GM12878 (cell line): ENCODE data around the gene IQGAP2. TPM values are rescaled to one million over a fixed set of nuclear protein-coding genes. Genes with fewer than 3 reads are reported as not detected.

Experiments
- CEBPB ChIP-seq, 2 experiments: fragments of 150-350 bp in 1 of 2; IDR thresholded peaks; 2 replicates each; pipeline ENCODE4 v1.6.1; 2012 to 2014; ENCODE audit warnings: low read depth in 2 of 2, low read length in 2 of 2, borderline replicate concordance in 1 of 2, inconsistent platforms in 1 of 2
- EGR1 ChIP-seq, 2 experiments: IDR thresholded peaks; 1 replicate in 1 of 2; 2 replicates in 1 of 2; pipeline ENCODE4 v1.6.1; 2011 to 2012; ENCODE audit warnings: low read depth in 2 of 2, low read length in 2 of 2, borderline replicate concordance in 1 of 2, mild to moderate bottlenecking in 1 of 2, moderate library complexity in 1 of 2
- HCFC1 ChIP-seq: fragments of 150-350 bp; IDR thresholded peaks from 2 replicates; pipeline ENCODE4 v1.6.1; 2014; ENCODE audit warnings: low read length
- IKZF1 ChIP-seq: fragments of 450-650 bp; conservative IDR thresholded peaks from 2 replicates; pipeline ENCODE4 v1.6.1; 2017; ENCODE audit warnings: antibody characterized with exemption, mild to moderate bottlenecking
- RAD21 ChIP-seq: IDR thresholded peaks from 2 replicates; pipeline ENCODE4 v1.6.1; 2011; ENCODE audit warnings: mild to moderate bottlenecking, low read depth, low read length, moderate library complexity; ENCODE audit not compliant: insufficient read depth
- SMARCA5 ChIP-seq: fragments of 450-650 bp; IDR thresholded peaks from 2 replicates; pipeline ENCODE4 v1.6.1; 2017; ENCODE audit warnings: mild to moderate bottlenecking
- SRF ChIP-seq, 2 experiments: IDR thresholded peaks; 2 replicates each; pipeline ENCODE4 v1.6.1; 2011; ENCODE audit warnings: low read depth in 2 of 2, low read length in 2 of 2, mild to moderate bottlenecking in 1 of 2, moderate library complexity in 1 of 2
- ZNF384 ChIP-seq: IDR thresholded peaks from 2 replicates; pipeline ENCODE4 v1.6.1; 2012; ENCODE audit warnings: low read depth, mild to moderate bottlenecking, low read length, improper control_type of control experiment, borderline replicate concordance
- polyA plus RNA-seq, 11 experiments: library from polyadenylated mRNA; depleted of rRNA in 4 of 11; unstranded in 6 of 11; stranded (reverse) in 5 of 11; fragments of >200 nt; fragmentation: Nextera tagmentation in 4 of 11; fragmentation: Illumina TruSeq in 1 of 11; extraction: Ambion mirVana in 4 of 11; extraction: Trizol in 1 of 11; gene quantifications; 1 replicate in 1 of 11; 2 replicates in 10 of 11; pipeline versions ENCODE4 v1.2.1 to v1.2.3, GENCODE V29; 2011 to 2016; ENCODE audit warnings: inconsistent platforms in 2 of 11, missing spikeins in 2 of 11, low read depth in 1 of 11
- total RNA-seq, 4 experiments: library from RNA; depleted of rRNA in 3 of 4; stranded (reverse); fragments of >200 nt in 3 of 4; fragmentation: Illumina TruSeq in 1 of 4; extraction: Trizol in 1 of 4; gene quantifications; 2 replicates each; pipeline versions ENCODE4 v1.2.1 to v1.2.3, GENCODE V29; 2013 to 2021
- TF ChIP-seq, protein P1 (sequence below): fragments of 450-650 bp; IDR thresholded peaks from 2 replicates; pipeline ENCODE4 v1.6.1; 2016; ENCODE audit warnings: mild to moderate bottlenecking, moderate library complexity, borderline replicate concordance
- TF ChIP-seq, protein P2 (sequence below): fragments of 450-650 bp; IDR thresholded peaks from 2 replicates; pipeline ENCODE4 v1.6.1; 2017; ENCODE audit warnings: mild to moderate bottlenecking, moderate library complexity
- TF ChIP-seq, protein P3 (sequence below): fragments of 450-650 bp; IDR thresholded peaks from 2 replicates; pipeline ENCODE4 v1.6.1; 2017; ENCODE audit warnings: low read depth, mild to moderate bottlenecking, moderate library complexity

IQGAP2 gene
- total and polyA plus RNA-seq, 10 of the 15 experiments (the other 5 are each of a cell fraction or from before 2014, with no cell fraction given): 14.5 to 41.4 (median 21.8) TPM

DNA sequence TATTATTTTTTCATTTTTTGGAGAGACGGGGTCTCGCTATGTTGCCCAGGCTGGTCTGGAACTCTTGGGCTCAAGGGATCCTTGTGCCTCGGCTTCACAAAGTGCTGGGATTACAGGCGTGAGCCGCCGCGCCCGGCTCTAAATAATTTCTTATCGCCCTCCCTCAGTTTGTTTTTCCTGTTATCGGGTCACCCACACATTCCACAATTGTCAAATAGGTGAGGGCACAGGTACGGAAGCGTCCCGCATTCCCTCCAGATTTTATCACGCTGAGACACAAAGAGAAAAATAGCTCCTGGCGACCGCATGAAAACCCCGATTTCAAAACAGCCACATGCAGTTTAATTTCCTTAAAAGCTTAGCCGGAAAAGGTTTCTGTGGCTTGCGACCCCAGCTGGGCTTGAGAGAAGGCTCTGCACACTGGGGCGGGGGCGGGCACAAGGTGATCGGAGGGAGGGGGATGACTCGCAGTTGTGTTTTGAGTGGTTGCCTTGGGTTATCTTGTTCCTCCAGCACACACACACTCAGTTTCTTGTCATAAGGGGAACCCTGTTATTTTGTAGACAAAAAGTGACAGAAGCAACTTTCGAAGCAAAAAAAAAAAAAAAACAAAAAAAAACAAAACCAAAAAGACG, 717 bp upstream of the IQGAP2 start (continued):
- TF ChIP-seq, protein P1, sequence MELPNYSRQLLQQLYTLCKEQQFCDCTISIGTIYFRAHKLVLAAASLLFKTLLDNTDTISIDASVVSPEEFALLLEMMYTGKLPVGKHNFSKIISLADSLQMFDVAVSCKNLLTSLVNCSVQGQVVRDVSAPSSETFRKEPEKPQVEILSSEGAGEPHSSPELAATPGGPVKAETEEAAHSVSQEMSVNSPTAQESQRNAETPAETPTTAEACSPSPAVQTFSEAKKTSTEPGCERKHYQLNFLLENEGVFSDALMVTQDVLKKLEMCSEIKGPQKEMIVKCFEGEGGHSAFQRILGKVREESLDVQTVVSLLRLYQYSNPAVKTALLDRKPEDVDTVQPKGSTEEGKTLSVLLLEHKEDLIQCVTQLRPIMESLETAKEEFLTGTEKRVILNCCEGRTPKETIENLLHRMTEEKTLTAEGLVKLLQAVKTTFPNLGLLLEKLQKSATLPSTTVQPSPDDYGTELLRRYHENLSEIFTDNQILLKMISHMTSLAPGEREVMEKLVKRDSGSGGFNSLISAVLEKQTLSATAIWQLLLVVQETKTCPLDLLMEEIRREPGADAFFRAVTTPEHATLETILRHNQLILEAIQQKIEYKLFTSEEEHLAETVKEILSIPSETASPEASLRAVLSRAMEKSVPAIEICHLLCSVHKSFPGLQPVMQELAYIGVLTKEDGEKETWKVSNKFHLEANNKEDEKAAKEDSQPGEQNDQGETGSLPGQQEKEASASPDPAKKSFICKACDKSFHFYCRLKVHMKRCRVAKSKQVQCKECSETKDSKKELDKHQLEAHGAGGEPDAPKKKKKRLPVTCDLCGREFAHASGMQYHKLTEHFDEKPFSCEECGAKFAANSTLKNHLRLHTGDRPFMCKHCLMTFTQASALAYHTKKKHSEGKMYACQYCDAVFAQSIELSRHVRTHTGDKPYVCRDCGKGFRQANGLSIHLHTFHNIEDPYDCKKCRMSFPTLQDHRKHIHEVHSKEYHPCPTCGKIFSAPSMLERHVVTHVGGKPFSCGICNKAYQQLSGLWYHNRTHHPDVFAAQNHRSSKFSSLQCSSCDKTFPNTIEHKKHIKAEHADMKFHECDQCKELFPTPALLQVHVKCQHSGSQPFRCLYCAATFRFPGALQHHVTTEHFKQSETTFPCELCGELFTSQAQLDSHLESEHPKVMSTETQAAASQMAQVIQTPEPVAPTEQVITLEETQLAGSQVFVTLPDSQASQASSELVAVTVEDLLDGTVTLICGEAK: peak; percentile 41; the same call in 1 of the 2 replicates
- TF ChIP-seq IKZF1 (peak; percentile 3), SMARCA5 (no peak), ZNF384 (peak; percentile 87; the same call in 1 of the 2 replicates), RAD21 (no peak), EGR1 (IDR thresholded peaks at IDR 0.05; ENCODE audit: borderline replicate concordance in 1 of 2, low read depth in 2 of 2, low read length in 2 of 2) (peak in 1 of 2 experiments; percentile 88; a peak in 2 of 3 replicates), CEBPB (IDR thresholded peaks at IDR 0.05; ENCODE audit: borderline replicate concordance in 1 of 2, low read depth in 2 of 2, low read length in 2 of 2) (0 out of 4 replicates have a peak, but pooled peaks of 1 of the 2 experiments have one; percentile 31), SRF (IDR thresholded peaks at IDR 0.05; ENCODE audit: low read depth in 2 of 2, low read length in 2 of 2) (peak in 1 of 2 experiments; percentile 86; a peak in 2 of 4 replicates), HCFC1 (no peak)
- TF ChIP-seq, protein P2, sequence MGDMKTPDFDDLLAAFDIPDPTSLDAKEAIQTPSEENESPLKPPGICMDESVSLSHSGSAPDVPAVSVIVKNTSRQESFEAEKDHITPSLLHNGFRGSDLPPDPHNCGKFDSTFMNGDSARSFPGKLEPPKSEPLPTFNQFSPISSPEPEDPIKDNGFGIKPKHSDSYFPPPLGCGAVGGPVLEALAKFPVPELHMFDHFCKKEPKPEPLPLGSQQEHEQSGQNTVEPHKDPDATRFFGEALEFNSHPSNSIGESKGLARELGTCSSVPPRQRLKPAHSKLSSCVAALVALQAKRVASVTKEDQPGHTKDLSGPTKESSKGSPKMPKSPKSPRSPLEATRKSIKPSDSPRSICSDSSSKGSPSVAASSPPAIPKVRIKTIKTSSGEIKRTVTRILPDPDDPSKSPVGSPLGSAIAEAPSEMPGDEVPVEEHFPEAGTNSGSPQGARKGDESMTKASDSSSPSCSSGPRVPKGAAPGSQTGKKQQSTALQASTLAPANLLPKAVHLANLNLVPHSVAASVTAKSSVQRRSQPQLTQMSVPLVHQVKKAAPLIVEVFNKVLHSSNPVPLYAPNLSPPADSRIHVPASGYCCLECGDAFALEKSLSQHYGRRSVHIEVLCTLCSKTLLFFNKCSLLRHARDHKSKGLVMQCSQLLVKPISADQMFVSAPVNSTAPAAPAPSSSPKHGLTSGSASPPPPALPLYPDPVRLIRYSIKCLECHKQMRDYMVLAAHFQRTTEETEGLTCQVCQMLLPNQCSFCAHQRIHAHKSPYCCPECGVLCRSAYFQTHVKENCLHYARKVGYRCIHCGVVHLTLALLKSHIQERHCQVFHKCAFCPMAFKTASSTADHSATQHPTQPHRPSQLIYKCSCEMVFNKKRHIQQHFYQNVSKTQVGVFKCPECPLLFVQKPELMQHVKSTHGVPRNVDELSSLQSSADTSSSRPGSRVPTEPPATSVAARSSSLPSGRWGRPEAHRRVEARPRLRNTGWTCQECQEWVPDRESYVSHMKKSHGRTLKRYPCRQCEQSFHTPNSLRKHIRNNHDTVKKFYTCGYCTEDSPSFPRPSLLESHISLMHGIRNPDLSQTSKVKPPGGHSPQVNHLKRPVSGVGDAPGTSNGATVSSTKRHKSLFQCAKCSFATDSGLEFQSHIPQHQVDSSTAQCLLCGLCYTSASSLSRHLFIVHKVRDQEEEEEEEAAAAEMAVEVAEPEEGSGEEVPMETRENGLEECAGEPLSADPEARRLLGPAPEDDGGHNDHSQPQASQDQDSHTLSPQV: no peak
- TF ChIP-seq, protein P3, sequence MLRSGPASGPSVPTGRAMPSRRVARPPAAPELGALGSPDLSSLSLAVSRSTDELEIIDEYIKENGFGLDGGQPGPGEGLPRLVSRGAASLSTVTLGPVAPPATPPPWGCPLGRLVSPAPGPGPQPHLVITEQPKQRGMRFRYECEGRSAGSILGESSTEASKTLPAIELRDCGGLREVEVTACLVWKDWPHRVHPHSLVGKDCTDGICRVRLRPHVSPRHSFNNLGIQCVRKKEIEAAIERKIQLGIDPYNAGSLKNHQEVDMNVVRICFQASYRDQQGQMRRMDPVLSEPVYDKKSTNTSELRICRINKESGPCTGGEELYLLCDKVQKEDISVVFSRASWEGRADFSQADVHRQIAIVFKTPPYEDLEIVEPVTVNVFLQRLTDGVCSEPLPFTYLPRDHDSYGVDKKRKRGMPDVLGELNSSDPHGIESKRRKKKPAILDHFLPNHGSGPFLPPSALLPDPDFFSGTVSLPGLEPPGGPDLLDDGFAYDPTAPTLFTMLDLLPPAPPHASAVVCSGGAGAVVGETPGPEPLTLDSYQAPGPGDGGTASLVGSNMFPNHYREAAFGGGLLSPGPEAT: no peak
